RWPE1 (cell line): ENCODE results near the gene EVI5.

Experiments
- CTCF ChIA-PET: fragments of 350-600 bp; sonication (Branson Sonifier 250); formaldehyde crosslinking; extraction: SDS; loops from one replicate; lab custom pipeline; 2021; lab: Yijun Ruan, JAX
- POLR2A ChIA-PET: fragments of 400-600 bp; formaldehyde crosslinking; extraction: SDS; loops from one replicate; lab custom pipeline; 2020; ENCODE audit warnings: antibody characterized with exemption; ENCODE audit not compliant: low non-redundant PET; lab: Yijun Ruan, JAX
- DNase-seq: peaks from one replicate; pipeline ENCODE4 v3.0.0; 2012; ENCODE audit warnings: low spot score
- H3K27ac ChIP-seq: fragments of 450-650 bp; 2 replicates; pipeline ENCODE4 v1.5.1; 2017
- TF ChIP-seq, protein P1 (sequence below): fragments of 450-650 bp; conservative IDR thresholded peaks from 2 replicates; pipeline ENCODE4 v1.5.1; 2017; ENCODE audit warnings: low read depth, mild to moderate bottlenecking

The EVI5 gene

DNA sequence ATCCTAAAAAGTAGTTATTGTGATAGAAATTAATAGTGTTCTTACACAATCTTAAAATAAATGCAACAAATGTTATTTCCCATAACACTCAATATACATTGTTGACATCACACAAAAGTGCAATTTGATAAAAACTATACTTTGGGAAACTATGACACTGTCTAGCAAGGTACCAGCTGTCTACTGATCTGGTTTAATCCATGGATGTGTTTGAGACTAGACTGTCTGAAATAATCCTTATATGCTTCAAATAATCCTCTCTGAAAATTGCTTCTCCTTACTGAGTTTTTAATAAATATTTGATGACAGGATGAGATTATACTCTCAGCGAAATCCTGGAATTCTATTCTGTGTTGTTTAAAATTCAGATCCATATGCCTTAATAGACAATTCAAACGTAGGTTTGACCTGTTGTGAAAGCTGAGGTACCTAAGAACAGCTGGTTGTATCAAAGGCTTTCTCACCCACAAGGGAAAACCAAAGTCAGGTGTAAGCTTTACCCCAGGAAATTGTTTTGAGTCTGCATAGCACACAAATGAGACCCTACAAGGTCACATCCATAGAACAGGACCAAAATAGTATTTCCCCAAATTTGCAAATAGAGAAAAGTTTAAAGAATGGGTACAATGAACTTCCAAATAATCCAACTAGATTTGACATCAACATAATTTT lies 289.4 kb downstream of the EVI5 start:
- ChIA-PET POLR2A (no interaction called here), CTCF (no interaction called here)
- TF ChIP-seq, protein P1, sequence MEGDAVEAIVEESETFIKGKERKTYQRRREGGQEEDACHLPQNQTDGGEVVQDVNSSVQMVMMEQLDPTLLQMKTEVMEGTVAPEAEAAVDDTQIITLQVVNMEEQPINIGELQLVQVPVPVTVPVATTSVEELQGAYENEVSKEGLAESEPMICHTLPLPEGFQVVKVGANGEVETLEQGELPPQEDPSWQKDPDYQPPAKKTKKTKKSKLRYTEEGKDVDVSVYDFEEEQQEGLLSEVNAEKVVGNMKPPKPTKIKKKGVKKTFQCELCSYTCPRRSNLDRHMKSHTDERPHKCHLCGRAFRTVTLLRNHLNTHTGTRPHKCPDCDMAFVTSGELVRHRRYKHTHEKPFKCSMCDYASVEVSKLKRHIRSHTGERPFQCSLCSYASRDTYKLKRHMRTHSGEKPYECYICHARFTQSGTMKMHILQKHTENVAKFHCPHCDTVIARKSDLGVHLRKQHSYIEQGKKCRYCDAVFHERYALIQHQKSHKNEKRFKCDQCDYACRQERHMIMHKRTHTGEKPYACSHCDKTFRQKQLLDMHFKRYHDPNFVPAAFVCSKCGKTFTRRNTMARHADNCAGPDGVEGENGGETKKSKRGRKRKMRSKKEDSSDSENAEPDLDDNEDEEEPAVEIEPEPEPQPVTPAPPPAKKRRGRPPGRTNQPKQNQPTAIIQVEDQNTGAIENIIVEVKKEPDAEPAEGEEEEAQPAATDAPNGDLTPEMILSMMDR: no peak
- H3K27ac ChIP-seq: no peak overlapping the region
- DNase-seq: no peak

DNA sequence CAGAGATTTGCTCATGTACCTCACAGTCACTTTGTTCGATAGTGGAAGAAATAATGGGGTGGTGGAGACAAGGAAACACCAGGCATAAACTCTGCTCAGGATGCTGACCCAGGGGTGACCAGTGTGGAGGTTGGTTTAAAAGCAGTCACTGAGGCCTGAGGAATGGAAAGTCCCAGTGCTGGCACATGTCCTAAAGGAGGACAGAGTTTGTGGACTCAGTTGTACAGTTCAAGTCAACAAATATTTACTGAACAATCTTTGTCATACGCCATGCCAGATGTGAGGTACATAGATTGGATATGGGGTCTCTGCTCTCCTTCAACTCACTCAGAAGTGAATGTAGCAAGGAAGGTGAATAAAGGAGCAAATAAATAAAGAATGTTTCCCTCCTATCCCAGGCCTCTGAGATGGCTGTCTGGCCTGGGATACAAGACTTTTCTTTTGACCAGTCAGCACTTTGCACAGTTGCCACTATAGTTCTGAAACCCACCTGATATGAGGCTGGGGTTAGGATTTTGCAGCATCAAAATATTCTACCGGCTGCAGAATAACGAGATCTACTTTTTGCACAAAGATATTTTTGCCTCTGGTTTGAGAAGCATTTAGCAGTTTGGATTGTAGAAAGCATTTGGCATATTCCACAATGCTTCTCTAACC lies 290.3 kb downstream of the EVI5 start:
- TF ChIP-seq, protein P1: no peak
- H3K27ac ChIP-seq: no peak overlapping the region
- ChIA-PET POLR2A (no interaction called here), CTCF (interaction anchor here (0.6 kb wide), 1 partner anchor 39 kb away, joined by 4 read pairs; no protein-coding TSS in a partner anchor)
- no peak for DNase-seq

DNA sequence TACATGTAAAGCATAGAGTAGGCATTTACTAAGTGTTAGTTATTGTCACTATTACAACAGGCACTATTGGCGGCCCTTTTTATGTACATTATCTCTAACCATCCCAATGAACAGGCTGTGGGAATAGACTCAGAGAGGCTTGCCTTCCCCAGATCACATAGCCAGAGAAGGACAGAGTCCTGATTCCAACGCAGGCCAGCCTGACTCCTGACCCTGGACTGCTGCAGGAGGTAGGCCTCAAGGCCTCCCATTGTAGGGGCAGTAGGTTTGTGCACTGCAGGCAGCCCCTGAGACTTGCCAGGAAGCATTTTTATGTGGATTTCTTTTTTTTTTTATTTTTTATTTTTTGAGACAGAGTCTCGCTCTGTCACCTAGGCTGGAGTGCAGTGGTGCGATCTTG lies 291.8 kb downstream of the EVI5 start:
- H3K27ac ChIP-seq: no peak overlapping the region
- no peak for DNase-seq
- CTCF ChIA-PET: no interaction called here
- POLR2A ChIA-PET: no interaction called here
- TF ChIP-seq, protein P1: no peak

DNA sequence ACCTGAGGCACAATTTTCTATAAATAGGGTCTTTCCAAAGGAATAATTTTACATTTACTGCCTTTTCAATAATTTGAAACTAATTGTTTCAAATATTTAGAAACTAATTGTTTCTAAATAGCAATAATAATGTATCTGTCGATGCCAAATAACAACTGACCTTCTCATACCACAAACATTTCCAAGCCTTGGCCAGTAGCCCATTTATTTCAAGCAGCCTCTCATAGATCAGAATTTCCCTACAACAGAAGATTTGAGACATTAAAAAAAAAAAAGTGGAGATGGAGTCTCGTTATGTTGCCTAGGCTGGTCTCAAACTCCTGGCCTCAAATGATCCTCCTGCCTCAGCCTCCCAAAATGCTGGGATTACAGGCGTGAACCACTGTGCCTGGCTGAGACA lies 296.1 kb downstream of the EVI5 start:
- ChIA-PET CTCF (interaction anchor here (0.7 kb wide), 1 partner anchor 88 kb away, joined by 3 read pairs; no protein-coding TSS in a partner anchor), POLR2A (no interaction called here)
- H3K27ac ChIP-seq: no peak overlapping the region
- DNase-seq: no peak
- TF ChIP-seq, protein P1: no peak

DNA sequence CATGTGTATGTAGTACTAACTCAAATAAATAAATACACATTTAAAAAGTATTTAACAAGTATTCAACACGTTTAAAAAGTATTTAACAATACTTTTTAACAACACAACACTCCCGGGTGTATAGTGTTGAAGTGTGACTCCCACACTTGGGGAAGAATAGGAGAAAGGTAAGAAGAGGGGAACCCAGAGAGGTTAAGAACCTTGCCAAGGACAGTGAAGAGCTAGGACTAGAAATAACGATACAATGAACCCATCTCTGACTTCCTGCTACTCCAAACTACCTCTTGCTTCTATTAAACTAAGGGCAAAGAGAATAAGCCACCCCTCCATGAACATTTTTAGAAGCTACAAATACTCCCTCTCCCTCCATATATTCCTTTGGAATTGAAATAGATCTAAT lies 296.5 kb downstream of the EVI5 start:
- CTCF ChIA-PET: no interaction called here
- TF ChIP-seq, protein P1: no peak
- H3K27ac ChIP-seq: no peak overlapping the region
- no peak for DNase-seq
- POLR2A ChIA-PET: no interaction called here

DNA sequence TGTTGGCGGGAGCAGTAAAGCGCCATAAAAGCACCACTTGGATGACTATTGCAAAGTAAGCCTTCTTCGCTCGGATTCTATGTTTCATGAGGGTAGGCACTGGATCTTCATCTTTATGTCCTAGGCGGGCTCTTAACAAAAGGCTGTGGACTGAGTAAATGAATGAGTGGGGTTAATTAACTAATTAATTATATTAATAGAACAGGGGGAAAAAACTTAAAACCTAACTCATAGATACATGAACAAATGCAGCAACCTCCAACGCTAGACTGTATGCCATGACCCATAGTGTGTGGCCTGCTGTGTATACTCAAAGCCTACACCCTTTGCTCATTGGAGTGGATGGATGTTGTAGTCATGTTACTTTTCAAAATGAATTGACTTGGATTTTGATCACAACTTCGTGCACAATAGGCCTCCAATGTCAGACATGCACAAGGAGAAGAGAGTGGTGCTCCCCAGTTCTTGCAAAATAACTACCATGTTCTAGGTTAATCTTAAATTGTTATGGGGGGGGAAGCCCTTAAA lies 297.8 kb downstream of the EVI5 start:
- ChIA-PET POLR2A (no interaction called here), CTCF (interaction anchor here (0.6 kb wide), 2 partner anchors 108 to 180 kb away, joined by 4 to 5 read pairs; no protein-coding TSS in a partner anchor)
- TF ChIP-seq, protein P1: no peak
- DNase-seq: no peak
- no peak overlapping the region for H3K27ac ChIP-seq
